ENCODE data around the gene PDZD7. TPM values are rescaled to one million over a fixed set of nuclear protein-coding genes. Genes with fewer than 3 reads are reported as not detected.

PDZD7 gene
- total RNA-seq, 1 donor from 2014 or later: 0.26 TPM

- no peak for TF ChIP-seq CTCF (IDR thresholded peaks at IDR 0.05; ENCODE audit: insufficient read depth, low read length, severe bottlenecking)
Measured at GRCh38 chr10:100995181-100995580, 35.7 kb downstream of the PDZD7 start.

GRCh38 chr10:100993986-100994708 lies 36.8 kb downstream of the PDZD7 start:
- Histone ChIP-seq H3K27me3 (ENCODE audit: control insufficient read depth, insufficient read depth, low read length) (no peaks in the 10 kb centered on the region), H3K4me3 (ENCODE audit: low read depth, low read length) (no peak overlapping the region), H3K36me3 (ENCODE audit: control insufficient read depth, insufficient read depth, low read length) (peaks cover 17% of the 10 kb centered on the region)
- no peak for DNase-seq (ENCODE audit: low read depth)
- TF ChIP-seq CTCF (IDR thresholded peaks at IDR 0.05; ENCODE audit: insufficient read depth, low read length, severe bottlenecking): peak; percentile 63
- no peak for FAIRE-seq

More at GRCh38 chr10:100995181-100995580, 35.7 kb downstream of the PDZD7 start:
- Histone ChIP-seq H3K27me3 (ENCODE audit: control insufficient read depth, insufficient read depth, low read length) (no peaks in the 10 kb centered on the region), H3K36me3 (ENCODE audit: control insufficient read depth, insufficient read depth, low read length) (peaks cover 13% of the 10 kb centered on the region), H3K4me3 (ENCODE audit: low read depth, low read length) (no peak overlapping the region)
- DNase-seq (ENCODE audit: low read depth): no peak
- FAIRE-seq: no peak

GRCh38 chr10:100989088-100989487 lies 41.8 kb downstream of the PDZD7 start:
- H3K4me3 ChIP-seq (ENCODE audit: low read depth, low read length): no peak overlapping the region

GRCh38 chr10:100988166-100988565 lies 42.8 kb downstream of the PDZD7 start:
- Histone ChIP-seq H3K36me3 (ENCODE audit: control insufficient read depth, insufficient read depth, low read length) (peaks cover 17% of the 10 kb centered on the region), H3K4me3 (ENCODE audit: low read depth, low read length) (peak overlapping the region; percentile 89), H3K27me3 (ENCODE audit: control insufficient read depth, insufficient read depth, low read length) (no peaks in the 10 kb centered on the region)
- no peak for FAIRE-seq
- DNase-seq (ENCODE audit: low read depth): no peak
- TF ChIP-seq CTCF (IDR thresholded peaks at IDR 0.05; ENCODE audit: insufficient read depth, low read length, severe bottlenecking): no peak

More at GRCh38 chr10:100989088-100989487, 41.8 kb downstream of the PDZD7 start:
- no peak for TF ChIP-seq CTCF (IDR thresholded peaks at IDR 0.05; ENCODE audit: insufficient read depth, low read length, severe bottlenecking)
- Histone ChIP-seq H3K36me3 (ENCODE audit: control insufficient read depth, insufficient read depth, low read length) (peaks cover 16% of the 10 kb centered on the region), H3K27me3 (ENCODE audit: control insufficient read depth, insufficient read depth, low read length) (no peaks in the 10 kb centered on the region)
- no peak for DNase-seq (ENCODE audit: low read depth)
- FAIRE-seq: no peak

- DNase-seq (ENCODE audit: low read depth) (no peak), FAIRE-seq (no peak)
- peaks cover 22% of the 10 kb centered on the region for H3K36me3 ChIP-seq (ENCODE audit: control insufficient read depth, insufficient read depth, low read length)
Measured at GRCh38 chr10:100987685-100988049, 43.3 kb downstream of the PDZD7 start.

More at GRCh38 chr10:100987685-100988049, 43.3 kb downstream of the PDZD7 start:
- H3K27me3 ChIP-seq (ENCODE audit: control insufficient read depth, insufficient read depth, low read length): no peaks in the 10 kb centered on the region
- H3K4me3 ChIP-seq (ENCODE audit: low read depth, low read length): peak overlapping the region; percentile 89
- no peak for TF ChIP-seq CTCF (IDR thresholded peaks at IDR 0.05; ENCODE audit: insufficient read depth, low read length, severe bottlenecking)
